Panc1 (cell line): Measurements from ENCODE around the gene NR0B1. TPM values are rescaled to one million over a fixed set of nuclear protein-coding genes. Genes with fewer than 3 reads are reported as not detected.

Source experiments
- ATAC-seq: fragments of 200-7000 bp; cut with Tn5 transposase; 2 replicates; pipeline ENCODE4 v1.9.1; 2020; ENCODE audit warnings: mild to moderate bottlenecking, moderate library complexity
- BruUV-seq: library from RNA; stranded (reverse); fragments of 400-500 nt; replicated peaks from 2 replicates; lab custom pipeline; 2021; lab: Mats Ljungman, UMichigan
- CTCF ChIA-PET: fragments of 300-600 bp; sonication (Branson Sonifier 250); formaldehyde crosslinking; loops from one replicate; lab custom pipeline; 2022; ENCODE audit warnings: antibody characterized with exemption; lab: Charles Lee
- POLR2A ChIA-PET: fragments of 300-600 bp; sonication (Branson Sonifier 250); formaldehyde crosslinking; loops from one replicate; lab custom pipeline; 2022; ENCODE audit warnings: antibody characterized with exemption; lab: Charles Lee
- DNase-seq: peaks from one replicate; pipeline ENCODE4 v3.0.0-alpha.2; 2010; ENCODE audit warnings: low read depth, low spot score
- H3K27ac ChIP-seq: 2 replicates; pipeline ENCODE4 v1.5.1; 2011; ENCODE audit warnings: mild to moderate bottlenecking, low read length, inconsistent platforms
- H3K27me3 ChIP-seq: fragments of 200-500 bp; sonication (Bioruptor generic); 2 replicates; pipeline ENCODE4 v1.6.0; 2014; ENCODE audit warnings: low read length, inconsistent platforms; ENCODE audit not compliant: control insufficient read depth, insufficient read depth
- H3K36me3 ChIP-seq: fragments of 200-500 bp; sonication (Bioruptor generic); 2 replicates; pipeline ENCODE4 v1.5.1; 2014; ENCODE audit warnings: inconsistent platforms, mild to moderate bottlenecking, low read length, moderate library complexity; ENCODE audit not compliant: control insufficient read depth, insufficient read depth
- H3K4me1 ChIP-seq: 2 replicates; pipeline ENCODE4 v1.5.1; 2011; ENCODE audit warnings: inconsistent platforms, mild to moderate bottlenecking, low read length, moderate library complexity; ENCODE audit not compliant: control insufficient read depth, insufficient read depth
- H3K4me3 ChIP-seq, 2 experiments: 2 replicates each; pipeline ENCODE4 v1.5.1; 2011 to 2012; ENCODE audit warnings: low read depth in 2 of 2, low read length in 2 of 2, mild to moderate bottlenecking in 2 of 2, inconsistent platforms in 1 of 2, moderate library complexity in 1 of 2
- H3K9me3 ChIP-seq: fragments of 200-500 bp; sonication (Bioruptor generic); 2 replicates; pipeline ENCODE4 v1.5.1; 2014; ENCODE audit warnings: low read depth, mild to moderate bottlenecking, inconsistent platforms, low read length, moderate library complexity; ENCODE audit not compliant: control insufficient read depth, insufficient read depth
- POLR2AphosphoS5 ChIP-seq: IDR thresholded peaks from 2 replicates; pipeline ENCODE4 v1.6.1; 2012; ENCODE audit warnings: mild to moderate bottlenecking, low read depth, low read length, moderate library complexity
- SIN3A ChIP-seq: IDR thresholded peaks from 2 replicates; pipeline ENCODE4 v1.6.1; 2012; ENCODE audit warnings: low read depth, mild to moderate bottlenecking, low read length, moderate library complexity, borderline replicate concordance; ENCODE audit not compliant: insufficient read depth
- TCF7L2 ChIP-seq: IDR thresholded peaks from 2 replicates; pipeline ENCODE4 v1.6.1; 2011; ENCODE audit warnings: mild to moderate bottlenecking, low read depth, low read length, inconsistent platforms
- in situ Hi-C: cut with HindIII; loops from 2 replicates; pipeline ENCODE4 v1.10.0; 2016; ENCODE audit warnings: low sequenced_read_pairs, low pct_unique_long_range_greater_than_20kb
- intact Hi-C: fragments of 100-400 bp; cut with micrococcal nuclease; formaldehyde crosslinking; loops from one replicate; pipeline ENCODE4 v1.10.0; 2022; ENCODE audit not compliant: unreplicated experiment
- total RNA-seq: library from RNA; stranded (reverse); gene quantifications from one replicate; pipeline ENCODE4 v1.2.1, GENCODE V29; 2021; ENCODE audit not compliant: unreplicated experiment
- TF ChIP-seq, protein P1 (sequence below): fragments of 450-650 bp; IDR thresholded peaks from 2 replicates; pipeline ENCODE4 v1.5.1; 2017; ENCODE audit warnings: mild to moderate bottlenecking
- TF ChIP-seq, protein P2 (sequence below), 2 experiments: IDR thresholded peaks; 2 replicates each; pipeline ENCODE4 v1.6.1; 2011 to 2012; ENCODE audit warnings: low read depth in 2 of 2, control low read depth in 1 of 2, low read length in 1 of 2, mild to moderate bottlenecking in 1 of 2, moderate library complexity in 1 of 2; ENCODE audit not compliant: insufficient read depth in 1 of 2

NR0B1 gene
- total RNA-seq, 1 experiment from 2014 or later = not detected

DNA sequence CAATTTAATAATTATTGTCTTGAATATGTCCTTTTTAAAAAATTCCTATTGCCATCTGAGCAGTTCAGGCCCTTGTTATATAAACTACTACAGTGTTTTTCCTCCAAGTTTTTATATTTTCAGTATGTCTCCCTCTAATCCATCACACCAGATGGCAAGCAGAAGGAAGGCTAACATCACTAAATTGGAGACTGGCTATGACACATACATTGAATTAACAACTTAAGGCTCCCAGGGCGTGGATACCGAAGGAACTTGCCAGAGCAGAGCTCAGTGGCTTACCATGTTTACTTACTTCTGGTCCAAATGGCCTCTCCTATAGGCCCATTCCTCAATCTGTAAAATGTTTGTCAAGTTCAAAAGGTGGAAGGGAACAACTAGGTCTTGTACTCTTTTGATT, 49.3 kb downstream of the NR0B1 start:
- ATAC-seq = no peak
- DNase-seq = no peak
- intact Hi-C loops (no loop called here), in situ Hi-C loops (no loop called here)
- TF ChIP-seq, protein P1, sequence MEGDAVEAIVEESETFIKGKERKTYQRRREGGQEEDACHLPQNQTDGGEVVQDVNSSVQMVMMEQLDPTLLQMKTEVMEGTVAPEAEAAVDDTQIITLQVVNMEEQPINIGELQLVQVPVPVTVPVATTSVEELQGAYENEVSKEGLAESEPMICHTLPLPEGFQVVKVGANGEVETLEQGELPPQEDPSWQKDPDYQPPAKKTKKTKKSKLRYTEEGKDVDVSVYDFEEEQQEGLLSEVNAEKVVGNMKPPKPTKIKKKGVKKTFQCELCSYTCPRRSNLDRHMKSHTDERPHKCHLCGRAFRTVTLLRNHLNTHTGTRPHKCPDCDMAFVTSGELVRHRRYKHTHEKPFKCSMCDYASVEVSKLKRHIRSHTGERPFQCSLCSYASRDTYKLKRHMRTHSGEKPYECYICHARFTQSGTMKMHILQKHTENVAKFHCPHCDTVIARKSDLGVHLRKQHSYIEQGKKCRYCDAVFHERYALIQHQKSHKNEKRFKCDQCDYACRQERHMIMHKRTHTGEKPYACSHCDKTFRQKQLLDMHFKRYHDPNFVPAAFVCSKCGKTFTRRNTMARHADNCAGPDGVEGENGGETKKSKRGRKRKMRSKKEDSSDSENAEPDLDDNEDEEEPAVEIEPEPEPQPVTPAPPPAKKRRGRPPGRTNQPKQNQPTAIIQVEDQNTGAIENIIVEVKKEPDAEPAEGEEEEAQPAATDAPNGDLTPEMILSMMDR = no peak
- TF ChIP-seq, protein P2, sequence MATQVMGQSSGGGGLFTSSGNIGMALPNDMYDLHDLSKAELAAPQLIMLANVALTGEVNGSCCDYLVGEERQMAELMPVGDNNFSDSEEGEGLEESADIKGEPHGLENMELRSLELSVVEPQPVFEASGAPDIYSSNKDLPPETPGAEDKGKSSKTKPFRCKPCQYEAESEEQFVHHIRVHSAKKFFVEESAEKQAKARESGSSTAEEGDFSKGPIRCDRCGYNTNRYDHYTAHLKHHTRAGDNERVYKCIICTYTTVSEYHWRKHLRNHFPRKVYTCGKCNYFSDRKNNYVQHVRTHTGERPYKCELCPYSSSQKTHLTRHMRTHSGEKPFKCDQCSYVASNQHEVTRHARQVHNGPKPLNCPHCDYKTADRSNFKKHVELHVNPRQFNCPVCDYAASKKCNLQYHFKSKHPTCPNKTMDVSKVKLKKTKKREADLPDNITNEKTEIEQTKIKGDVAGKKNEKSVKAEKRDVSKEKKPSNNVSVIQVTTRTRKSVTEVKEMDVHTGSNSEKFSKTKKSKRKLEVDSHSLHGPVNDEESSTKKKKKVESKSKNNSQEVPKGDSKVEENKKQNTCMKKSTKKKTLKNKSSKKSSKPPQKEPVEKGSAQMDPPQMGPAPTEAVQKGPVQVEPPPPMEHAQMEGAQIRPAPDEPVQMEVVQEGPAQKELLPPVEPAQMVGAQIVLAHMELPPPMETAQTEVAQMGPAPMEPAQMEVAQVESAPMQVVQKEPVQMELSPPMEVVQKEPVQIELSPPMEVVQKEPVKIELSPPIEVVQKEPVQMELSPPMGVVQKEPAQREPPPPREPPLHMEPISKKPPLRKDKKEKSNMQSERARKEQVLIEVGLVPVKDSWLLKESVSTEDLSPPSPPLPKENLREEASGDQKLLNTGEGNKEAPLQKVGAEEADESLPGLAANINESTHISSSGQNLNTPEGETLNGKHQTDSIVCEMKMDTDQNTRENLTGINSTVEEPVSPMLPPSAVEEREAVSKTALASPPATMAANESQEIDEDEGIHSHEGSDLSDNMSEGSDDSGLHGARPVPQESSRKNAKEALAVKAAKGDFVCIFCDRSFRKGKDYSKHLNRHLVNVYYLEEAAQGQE (IDR thresholded peaks at IDR 0.05; ENCODE audit: insufficient read depth in 1 of 2, low read depth in 2 of 2, low read length in 1 of 2) = no peak
- TF ChIP-seq SIN3A (no peak), POLR2AphosphoS5 (no peak), TCF7L2 (no peak)
- no peaks in the 10 kb centered on the region for H3K27me3 ChIP-seq
- CTCF ChIA-PET = no interaction called here
- BruUV-seq = no TSS peak
- no peaks in the 10 kb centered on the region for H3K36me3 ChIP-seq
- H3K27ac ChIP-seq = no peak overlapping the region
- no peaks in the 10 kb centered on the region for H3K4me1 ChIP-seq
- POLR2A ChIA-PET = no interaction called here
- no peak overlapping the region for H3K4me3 ChIP-seq
- no peaks in the 10 kb centered on the region for H3K9me3 ChIP-seq

Other genes starting within 250 kb of the NR0B1 start
- 0.10 TPM for gene MAGEB2, start 93.8 kb downstream of the NR0B1 start, total RNA-seq
- not detected for gene MAGEB3, start 78.7 kb downstream of the NR0B1 start, total RNA-seq
- not detected for gene MAGEB4, start 67.4 kb downstream of the NR0B1 start, total RNA-seq
- gene MAGEB1, start 62.2 kb downstream of the NR0B1 start, total RNA-seq = not detected